NT2/D1 (cell line): ENCODE measurements around the gene MTNR1A.
A peak's percentile ranks its signal among the peaks of the same experiment; 100 is the strongest.

Source experiments
- DNase-seq: peaks from one replicate; pipeline ENCODE4 v3.0.0-alpha.2; 2011; ENCODE audit warnings: low read depth, low spot score
- H3K27me3 ChIP-seq: 2 replicates; pipeline ENCODE4 v1.6.0; 2011; ENCODE audit warnings: mild to moderate bottlenecking; ENCODE audit not compliant: insufficient read length, insufficient read depth
- H3K36me3 ChIP-seq: 2 replicates; pipeline ENCODE4 v1.6.1; 2011; ENCODE audit warnings: mild to moderate bottlenecking, low read length, mixed read lengths; ENCODE audit not compliant: insufficient read depth, insufficient read length
- H3K4me1 ChIP-seq: 2 replicates; pipeline ENCODE4 v1.5.1; 2011; ENCODE audit not compliant: insufficient read depth, insufficient read length
- H3K4me3 ChIP-seq: 2 replicates; pipeline ENCODE4 v1.5.1; 2011; ENCODE audit warnings: low read depth; ENCODE audit not compliant: insufficient read length
- H3K9ac ChIP-seq: 2 replicates; pipeline ENCODE4 v1.6.0; 2011; ENCODE audit warnings: low read depth; ENCODE audit not compliant: insufficient read length
- H3K9me3 ChIP-seq: 2 replicates; pipeline ENCODE4 v1.5.1; 2011; ENCODE audit warnings: mild to moderate bottlenecking, low read length; ENCODE audit not compliant: insufficient read depth
- SUZ12 ChIP-seq: IDR thresholded peaks from 2 replicates; pipeline ENCODE4 v1.6.1; 2011; ENCODE audit not compliant: insufficient read length, insufficient read depth; ENCODE audit errors: extremely low read depth
- YY1 ChIP-seq: IDR thresholded peaks from 2 replicates; pipeline ENCODE4 v1.6.1; 2011; ENCODE audit not compliant: insufficient read length, insufficient read depth
- ZNF274 ChIP-seq: IDR thresholded peaks from 2 replicates; pipeline ENCODE4 v1.6.1; 2011; ENCODE audit warnings: mild to moderate bottlenecking, low read depth, low read length

The MTNR1A gene

GRCh38 chr4:186561748-186562147 is 6.4 kb upstream of the MTNR1A start:
- Histone ChIP-seq H3K4me3 (no peak overlapping the region), H3K9me3 (no peaks in the 10 kb centered on the region), H3K27me3 (no peaks in the 10 kb centered on the region), H3K9ac (no peak overlapping the region), H3K36me3 (no peaks in the 10 kb centered on the region), H3K4me1 (no peaks in the 10 kb centered on the region)
- no peak for DNase-seq
- TF ChIP-seq SUZ12 (no peak), ZNF274 (no peak), YY1 (no peak)

- Histone ChIP-seq H3K27me3 (no peaks in the 10 kb centered on the region), H3K4me1 (no peaks in the 10 kb centered on the region), H3K36me3 (no peaks in the 10 kb centered on the region), H3K9me3 (no peaks in the 10 kb centered on the region), H3K9ac (no peak overlapping the region), H3K4me3 (no peak overlapping the region)
- TF ChIP-seq YY1, result no peak
- DNase-seq, result no peak
These were observed 5.3 kb upstream of the MTNR1A start for GRCh38 chr4:186560647-186561046.

- Histone ChIP-seq H3K9me3 (no peaks in the 10 kb centered on the region), H3K4me1 (no peaks in the 10 kb centered on the region), H3K9ac (no peak overlapping the region), H3K36me3 (no peaks in the 10 kb centered on the region), H3K27me3 (no peaks in the 10 kb centered on the region), H3K4me3 (no peak overlapping the region)
- TF ChIP-seq ZNF274 (no peak), SUZ12 (no peak), YY1 (no peak)
- no peak for DNase-seq
These were observed 2.1 kb upstream of the MTNR1A start for GRCh38 chr4:186557486-186557885.

- H3K27me3 ChIP-seq, result no peaks in the 10 kb centered on the region
- no peaks in the 10 kb centered on the region for H3K4me1 ChIP-seq
- no peaks in the 10 kb centered on the region for H3K36me3 ChIP-seq
- H3K9me3 ChIP-seq, result no peaks in the 10 kb centered on the region
- H3K4me3 ChIP-seq, result no peak overlapping the region
- no peak for TF ChIP-seq ZNF274
- TF ChIP-seq YY1, result no peak
- no peak for TF ChIP-seq SUZ12
- no peak for DNase-seq
- H3K9ac ChIP-seq, result no peak overlapping the region
These were observed 1.7 kb upstream of the MTNR1A start for GRCh38 chr4:186557061-186557460.

- Histone ChIP-seq H3K27me3 (no peaks in the 10 kb centered on the region), H3K9ac (peak overlapping the region; percentile 79)
These were observed 841 bp downstream of the MTNR1A start for GRCh38 chr4:186554539-186554913.

GRCh38 chr4:186553717-186554116 is 1.6 kb downstream of the MTNR1A start:
- Histone ChIP-seq H3K9ac (no peak overlapping the region), H3K36me3 (no peaks in the 10 kb centered on the region), H3K27me3 (no peaks in the 10 kb centered on the region), H3K4me1 (no peaks in the 10 kb centered on the region), H3K4me3 (no peak overlapping the region), H3K9me3 (no peaks in the 10 kb centered on the region)
- TF ChIP-seq ZNF274 (no peak), YY1 (no peak), SUZ12 (no peak)
- DNase-seq, result no peak

More at GRCh38 chr4:186554539-186554913, 841 bp downstream of the MTNR1A start:
- DNase-seq, result peak; percentile 36
- H3K4me1 ChIP-seq, result no peaks in the 10 kb centered on the region
- H3K9me3 ChIP-seq, result no peaks in the 10 kb centered on the region
- no peaks in the 10 kb centered on the region for H3K36me3 ChIP-seq
- H3K4me3 ChIP-seq, result peak overlapping the region; percentile 68
- TF ChIP-seq SUZ12, result no peak
- TF ChIP-seq YY1, result no peak
- TF ChIP-seq ZNF274, result no peak

GRCh38 chr4:186551849-186552248 is 3.5 kb downstream of the MTNR1A start:
- Histone ChIP-seq H3K4me1 (no peaks in the 10 kb centered on the region), H3K4me3 (no peak overlapping the region), H3K36me3 (no peaks in the 10 kb centered on the region), H3K27me3 (no peaks in the 10 kb centered on the region), H3K9me3 (no peaks in the 10 kb centered on the region), H3K9ac (no peak overlapping the region)
- DNase-seq, result no peak
- no peak for TF ChIP-seq ZNF274
- no peak for TF ChIP-seq SUZ12
- no peak for TF ChIP-seq YY1

GRCh38 chr4:186545436-186545835 is 9.9 kb downstream of the MTNR1A start:
- no peaks in the 10 kb centered on the region for H3K27me3 ChIP-seq
- H3K4me3 ChIP-seq, result no peak overlapping the region
- DNase-seq, result no peak
- H3K36me3 ChIP-seq, result no peaks in the 10 kb centered on the region
- H3K4me1 ChIP-seq, result no peaks in the 10 kb centered on the region
- H3K9me3 ChIP-seq, result no peaks in the 10 kb centered on the region; the same call in 1 of the 2 replicates
- H3K9ac ChIP-seq, result no peak overlapping the region
- TF ChIP-seq YY1 (no peak), SUZ12 (no peak), ZNF274 (no peak)
